HL-60 (cell line): ENCODE data around the gene RCL1.
"Not testable (repeated sequence)": the region's sequence is repeated elsewhere in the genome, so short reads cannot be mapped to it uniquely, and the experiment has no call there.

ENCODE experiments used
- CTCF ChIP-seq: IDR thresholded peaks from one replicate; pipeline ENCODE4 v1.5.1; 2011; ENCODE audit warnings: low read length, control low read depth, inconsistent platforms; ENCODE audit not compliant: insufficient read depth
- GABPA ChIP-seq: IDR thresholded peaks from 2 replicates; pipeline ENCODE4 v1.6.1; 2012; ENCODE audit warnings: low read depth
- POLR2AphosphoS5 ChIP-seq: IDR thresholded peaks from 2 replicates; pipeline ENCODE4 v1.6.1; 2012; ENCODE audit warnings: low read depth
- REST ChIP-seq: IDR thresholded peaks from 2 replicates; pipeline ENCODE4 v1.6.1; 2012; ENCODE audit warnings: low read depth; ENCODE audit not compliant: insufficient replicate concordance

- TF ChIP-seq CTCF, POLR2AphosphoS5, REST, GABPA: not testable (repeated sequence)
Measured at GRCh38 chr9:4795108-4795507, 2.4 kb downstream of the RCL1 start.
